Glomerular endothelial cell (primary cell): Measurements from ENCODE around the gene SLC15A5. TPM values are rescaled to one million over a fixed set of nuclear protein-coding genes. Genes with fewer than 3 reads are reported as not detected.

ENCODE experiments used
- DNase-seq: peaks from one replicate; pipeline ENCODE4 v3.0.0-alpha.2; 2011; ENCODE audit warnings: low read depth, low spot score; ENCODE audit errors: extremely low read depth
- total RNA-seq: library from RNA; depleted of rRNA; stranded (reverse); fragments of >200 nt; gene quantifications from 2 replicates; pipeline ENCODE4 v1.2.3, GENCODE V29; 2015

Gene SLC15A5
- not detected in 2 replicates for total RNA-seq

GRCh38 chr12:16277585-16277984 is at the start of gene SLC15A5:
SLC15A5 (minus strand) TSS chr12:16277685; CDS start chr12:16277685, 0 bp downstream.
- no peak for DNase-seq

GRCh38 chr12:16325426-16325825 is 47.9 kb upstream of the SLC15A5 start:
- no peak for DNase-seq

- DNase-seq = no peak
Measured at GRCh38 chr12:16324772-16325171, 47.3 kb upstream of the SLC15A5 start.

GRCh38 chr12:16324272-16324671 is 46.8 kb upstream of the SLC15A5 start:
- no peak for DNase-seq

- no peak for DNase-seq
Measured at GRCh38 chr12:16323638-16324037, 46.2 kb upstream of the SLC15A5 start.

- no peak for DNase-seq
Measured at GRCh38 chr12:16323010-16323409, 45.5 kb upstream of the SLC15A5 start.

- DNase-seq = no peak
Measured at GRCh38 chr12:16310934-16311333, 33.4 kb upstream of the SLC15A5 start.

GRCh38 chr12:16307856-16308475 is 30.5 kb upstream of the SLC15A5 start:
- no peak for DNase-seq

- DNase-seq = no peak
Measured at GRCh38 chr12:16303939-16304338, 26.5 kb upstream of the SLC15A5 start.

- DNase-seq = no peak
Measured at GRCh38 chr12:16300736-16301135, 23.3 kb upstream of the SLC15A5 start.

GRCh38 chr12:16300122-16300521 is 22.6 kb upstream of the SLC15A5 start:
- no peak for DNase-seq

GRCh38 chr12:16299403-16299802 is 21.9 kb upstream of the SLC15A5 start:
- DNase-seq = no peak

GRCh38 chr12:16297521-16297920 is 20.0 kb upstream of the SLC15A5 start:
- no peak for DNase-seq

GRCh38 chr12:16294376-16294956 is 17.0 kb upstream of the SLC15A5 start:
- DNase-seq = no peak

- no peak for DNase-seq
Measured at GRCh38 chr12:16291032-16291431, 13.5 kb upstream of the SLC15A5 start.

- DNase-seq = no peak
Measured at GRCh38 chr12:16285586-16285985, 8.1 kb upstream of the SLC15A5 start.

GRCh38 chr12:16282978-16283377 is 5.5 kb upstream of the SLC15A5 start:
- DNase-seq = no peak

- DNase-seq = no peak
Measured at GRCh38 chr12:16282081-16282480, 4.6 kb upstream of the SLC15A5 start.

GRCh38 chr12:16281157-16281556 is 3.7 kb upstream of the SLC15A5 start:
- DNase-seq = no peak

- no peak for DNase-seq
Measured at GRCh38 chr12:16272222-16272621, 5.3 kb downstream of the SLC15A5 start.

- no peak for DNase-seq
Measured at GRCh38 chr12:16271062-16271461, 6.4 kb downstream of the SLC15A5 start.

GRCh38 chr12:16269946-16270345 is 7.5 kb downstream of the SLC15A5 start:
- no peak for DNase-seq

- no peak for DNase-seq
Measured at GRCh38 chr12:16266085-16266484, 11.4 kb downstream of the SLC15A5 start.
